Measurements from ENCODE around the gene KLK11.
"Not testable (repeated sequence)": the region's sequence is repeated elsewhere in the genome, so short reads cannot be mapped to it uniquely, and the experiment has no call there.

Gene KLK11

GRCh38 chr19:51002542-51003311 is 23.7 kb downstream of the KLK11 start:
- no peak for DNase-seq

GRCh38 chr19:51002089-51002532 is 24.3 kb downstream of the KLK11 start:
- DNase-seq = no peak

- DNase-seq = no peak
Observed at GRCh38 chr19:51001515-51001914, 24.9 kb downstream of the KLK11 start, which contains the start of gene KLK8. KLK8 (minus strand) TSS chr19:51001604; CDS start chr19:51001167, 437 bp downstream.

- no peak for DNase-seq
Observed at GRCh38 chr19:51000981-51001380, 25.4 kb downstream of the KLK11 start.

- no peak for DNase-seq
Observed at GRCh38 chr19:51000426-51000825, 26.0 kb downstream of the KLK11 start.

- DNase-seq = no peak
Observed at GRCh38 chr19:50998686-50999085, 27.7 kb downstream of the KLK11 start.

GRCh38 chr19:50998061-50998460 is 28.4 kb downstream of the KLK11 start:
- DNase-seq = no peak

- DNase-seq = no peak
Observed at GRCh38 chr19:50994129-50994528, 32.3 kb downstream of the KLK11 start.

GRCh38 chr19:50992666-50993035 is 33.8 kb downstream of the KLK11 start:
- no peak for DNase-seq

- DNase-seq = not testable (repeated sequence)
Observed at GRCh38 chr19:50984416-50984815, 42.0 kb downstream of the KLK11 start.

GRCh38 chr19:50983625-50984292 is 42.7 kb downstream of the KLK11 start, which contains the start of gene KLK7:
KLK7 (minus strand) TSS chr19:50983917; CDS start chr19:50982399, 1,518 bp downstream.
- no peak for DNase-seq

- no peak for DNase-seq
Observed at GRCh38 chr19:50982186-50982585, 44.2 kb downstream of the KLK11 start.

- DNase-seq = no peak
Observed at GRCh38 chr19:50981587-50982146, 44.7 kb downstream of the KLK11 start.

GRCh38 chr19:50980208-50980607 is 46.2 kb downstream of the KLK11 start:
- no peak for DNase-seq

GRCh38 chr19:50979758-50980157 is 46.7 kb downstream of the KLK11 start:
- DNase-seq = no peak

GRCh38 chr19:50978772-50979390 is 47.5 kb downstream of the KLK11 start:
- no peak for DNase-seq

- DNase-seq = no peak
Observed at GRCh38 chr19:50977626-50978025, 48.8 kb downstream of the KLK11 start.

- no peak for DNase-seq
Observed at GRCh38 chr19:50975766-50976165, 50.6 kb downstream of the KLK11 start.

GRCh38 chr19:50974702-50975556 is 51.5 kb downstream of the KLK11 start:
- DNase-seq = no peak

GRCh38 chr19:50972795-50973376 is 53.5 kb downstream of the KLK11 start:
- DNase-seq = no peak
